Measurements from ENCODE around the gene STMND1.

- no peak for TF ChIP-seq CTCF (IDR thresholded peaks at IDR 0.05; ENCODE audit: insufficient read depth, low read length, poor library complexity, severe bottlenecking)
- no peak for TF ChIP-seq EZH2phosphoT487 (conservative IDR thresholded peaks at IDR 0.05; ENCODE audit: low read length)
Observed at GRCh38 chr6:17138033-17138432, 36.2 kb downstream of the STMND1 start.
